Trophoblast cell (in vitro differentiated cells and primary cell): ENCODE measurements around the gene IPO13.
A peak's percentile ranks its signal among the peaks of the same experiment; 100 is the strongest.

Source experiments
- DNase-seq, 2 donors: peaks; one replicate each; pipeline ENCODE4 v3.0.0-alpha.2; 2016
- H2AFZ ChIP-seq: 2 replicates; pipeline ENCODE4 v1.6.1; 2013; ENCODE audit warnings: low read length, moderate library complexity, mild to moderate bottlenecking; ENCODE audit not compliant: insufficient read depth, poor library complexity
- H2AK5ac ChIP-seq: 2 replicates; pipeline ENCODE4 v1.6.1; 2013; ENCODE audit warnings: mild to moderate bottlenecking, low read length
- H2BK120ac ChIP-seq: 2 replicates; pipeline ENCODE4 v1.6.1; 2013; ENCODE audit warnings: low read length, mild to moderate bottlenecking, moderate library complexity; ENCODE audit not compliant: insufficient read depth, poor library complexity
- H2BK12ac ChIP-seq: 2 replicates; pipeline ENCODE4 v1.6.1; 2013; ENCODE audit warnings: mild to moderate bottlenecking, low read length, moderate library complexity
- H2BK5ac ChIP-seq: 2 replicates; pipeline ENCODE4 v1.6.1; 2013; ENCODE audit warnings: low read length, low read depth, moderate library complexity, mild to moderate bottlenecking; ENCODE audit not compliant: poor library complexity
- H3K14ac ChIP-seq: 2 replicates; pipeline ENCODE4 v1.6.1; 2013; ENCODE audit warnings: mild to moderate bottlenecking, low read length
- H3K18ac ChIP-seq: 2 replicates; pipeline ENCODE4 v1.6.1; 2013; ENCODE audit warnings: mild to moderate bottlenecking, low read length
- H3K23ac ChIP-seq: 2 replicates; pipeline ENCODE4 v1.6.1; 2013; ENCODE audit warnings: low read length
- H3K27ac ChIP-seq: 2 replicates; pipeline ENCODE4 v1.5.1; 2013; ENCODE audit warnings: low read depth, mild to moderate bottlenecking, inconsistent platforms, low read length, moderate library complexity
- H3K27me3 ChIP-seq: 2 replicates; pipeline ENCODE4 v1.6.1; 2013; ENCODE audit warnings: inconsistent platforms, mild to moderate bottlenecking, low read length, moderate library complexity; ENCODE audit not compliant: insufficient read depth
- H3K36me3 ChIP-seq, 2 experiments: 1 replicate in 1 of 2; 2 replicates in 1 of 2; pipeline ENCODE4 v1.6.1; 2013; ENCODE audit warnings: low read length in 2 of 2, mild to moderate bottlenecking in 2 of 2, moderate library complexity in 1 of 2; ENCODE audit not compliant: insufficient read depth in 2 of 2, control insufficient read depth in 1 of 2
- H3K4ac ChIP-seq: 2 replicates; pipeline ENCODE4 v1.6.1; 2013; ENCODE audit warnings: low read depth, mild to moderate bottlenecking, low read length, moderate library complexity
- H3K4me1 ChIP-seq, 2 experiments: 1 replicate in 1 of 2; 2 replicates in 1 of 2; pipeline ENCODE4 v1.6.1; 2013; ENCODE audit warnings: low read length in 2 of 2, mild to moderate bottlenecking in 2 of 2, moderate library complexity in 1 of 2; ENCODE audit not compliant: insufficient read depth in 2 of 2, control insufficient read depth in 1 of 2
- H3K4me2 ChIP-seq: 2 replicates; pipeline ENCODE4 v1.6.1; 2013; ENCODE audit warnings: inconsistent platforms, mild to moderate bottlenecking, low read length, moderate library complexity
- H3K4me3 ChIP-seq: 2 replicates; pipeline ENCODE4 v1.5.1; 2013; ENCODE audit warnings: mild to moderate bottlenecking, low read depth, low read length, inconsistent platforms
- H3K79me1 ChIP-seq: one replicate; pipeline ENCODE4 v1.6.1; 2013; ENCODE audit warnings: low read length
- H3K79me2 ChIP-seq: 2 replicates; pipeline ENCODE4 v1.6.1; 2013; ENCODE audit warnings: low read length, mild to moderate bottlenecking; ENCODE audit not compliant: control insufficient read depth, insufficient read depth, poor library complexity
- H3K9ac ChIP-seq: 2 replicates; pipeline ENCODE4 v1.6.1; 2013; ENCODE audit warnings: mild to moderate bottlenecking, low read length
- H3K9me3 ChIP-seq: 2 replicates; pipeline ENCODE4 v1.6.1; 2013; ENCODE audit warnings: low read depth, mild to moderate bottlenecking, control low read depth, inconsistent platforms, low read length; ENCODE audit not compliant: insufficient read depth
- H4K12ac ChIP-seq: 2 replicates; pipeline ENCODE4 v1.6.1; 2013; ENCODE audit warnings: low read depth, mild to moderate bottlenecking, low read length, moderate library complexity
- H4K8ac ChIP-seq: 2 replicates; pipeline ENCODE4 v1.6.1; 2013; ENCODE audit warnings: low read depth, mild to moderate bottlenecking, low read length, moderate library complexity
- H4K91ac ChIP-seq: one replicate; pipeline ENCODE4 v1.6.1; 2013; ENCODE audit warnings: low read depth, mild to moderate bottlenecking, low read length, moderate library complexity
- WGBS: extraction: QIAGEN DNeasy Blood & Tissue Kit; methylation state at CpG from one replicate; pipeline ENCODE4 v1.1.7; 2013; ENCODE audit warnings: missing lambda C conversion rate; ENCODE audit not compliant: insufficient read length, insufficient coverage; ENCODE audit errors: extremely low coverage; 5-methylcytosine and 5-hydroxymethylcytosine counted together

The IPO13 gene

GRCh38 chr1:43910343-43910742, 36.4 kb upstream of the IPO13 start:
- H3K9me3 ChIP-seq, result no peaks in the 10 kb centered on the region
- no peak for DNase-seq
- no peak overlapping the region for H2BK120ac ChIP-seq
- H3K27ac ChIP-seq, result no peak overlapping the region
- no peaks in the 10 kb centered on the region for H3K36me3 ChIP-seq
- H3K4ac ChIP-seq, result no peak overlapping the region
- H3K27me3 ChIP-seq, result no peaks in the 10 kb centered on the region
- H3K14ac ChIP-seq, result no peak overlapping the region
- no peak overlapping the region for H2BK12ac ChIP-seq
- no peak overlapping the region for H3K4me3 ChIP-seq
- no peak overlapping the region for H4K91ac ChIP-seq
- no peak overlapping the region for H4K8ac ChIP-seq
- no peak overlapping the region for H3K23ac ChIP-seq
- H2AK5ac ChIP-seq, result no peak overlapping the region
- H3K79me1 ChIP-seq, result no peaks in the 10 kb centered on the region
- H2AFZ ChIP-seq, result no peak overlapping the region
- H3K9ac ChIP-seq, result no peak overlapping the region
- peaks cover 0 to 5% of the 10 kb centered on the region in 2 experiments for H3K4me1 ChIP-seq
- H3K4me2 ChIP-seq, result no peak overlapping the region
- H3K79me2 ChIP-seq, result no peaks in the 10 kb centered on the region
- no peak overlapping the region for H2BK5ac ChIP-seq
- no peak overlapping the region for H3K18ac ChIP-seq
- H4K12ac ChIP-seq, result no peak overlapping the region
- no CpG with 5 or more reads among the region's 1 CpG for WGBS

- WGBS, result no CpG with 5 or more reads among the region's 2 CpGs
- no peaks in the 10 kb centered on the region for H3K9me3 ChIP-seq
- no peaks in the 10 kb centered on the region for H3K79me1 ChIP-seq
- peak overlapping the region; percentile 15 for H2BK12ac ChIP-seq
- H3K4me2 ChIP-seq, result no peak overlapping the region
- no peak overlapping the region for H4K12ac ChIP-seq
- no peak overlapping the region for H3K14ac ChIP-seq
- no peak overlapping the region for H2AK5ac ChIP-seq
- H3K4me1 ChIP-seq, result peaks cover 0 to 5% of the 10 kb centered on the region in 2 experiments
- H3K18ac ChIP-seq, result no peak overlapping the region
- H3K27me3 ChIP-seq, result no peaks in the 10 kb centered on the region
- H2BK5ac ChIP-seq, result no peak overlapping the region
- no peaks in the 10 kb centered on the region for H3K79me2 ChIP-seq
- H3K4me3 ChIP-seq, result no peak overlapping the region
- no peak overlapping the region for H3K27ac ChIP-seq
- H4K91ac ChIP-seq, result no peak overlapping the region
- no peak overlapping the region for H3K4ac ChIP-seq
- H3K23ac ChIP-seq, result no peak overlapping the region
- no peak overlapping the region for H3K9ac ChIP-seq
- H2BK120ac ChIP-seq, result no peak overlapping the region
- no peak overlapping the region for H4K8ac ChIP-seq
- DNase-seq, result peak; percentile 50 to 69
- no peaks in the 10 kb centered on the region for H3K36me3 ChIP-seq
- no peak overlapping the region for H2AFZ ChIP-seq
These were observed 34.1 kb upstream of the IPO13 start for GRCh38 chr1:43912607-43913006.

GRCh38 chr1:43913051-43913501, 33.7 kb upstream of the IPO13 start:
- no CpG with 5 or more reads among the region's 7 CpGs for WGBS
- Histone ChIP-seq H2AK5ac (no peak overlapping the region), H3K4ac (no peak overlapping the region), H2BK12ac (no peak overlapping the region), H3K27ac (no peak overlapping the region), H3K14ac (no peak overlapping the region), H4K91ac (no peak overlapping the region), H3K18ac (no peak overlapping the region), H3K4me1 (peaks cover 0 to 5% of the 10 kb centered on the region in 2 experiments), H3K79me1 (no peaks in the 10 kb centered on the region), H3K23ac (no peak overlapping the region), H2BK120ac (no peak overlapping the region), H2AFZ (no peak overlapping the region), H3K4me2 (no peak overlapping the region), H4K12ac (no peak overlapping the region), H3K36me3 (no peaks in the 10 kb centered on the region), H2BK5ac (no peak overlapping the region), H3K9ac (peak overlapping the region; percentile 36), H3K4me3 (no peak overlapping the region), H3K79me2 (no peaks in the 10 kb centered on the region), H3K27me3 (no peaks in the 10 kb centered on the region), H4K8ac (no peak overlapping the region), H3K9me3 (no peaks in the 10 kb centered on the region)
- no peak for DNase-seq

- Histone ChIP-seq H3K4me3 (no peak overlapping the region), H3K4ac (no peak overlapping the region), H3K27me3 (no peaks in the 10 kb centered on the region), H3K9ac (no peak overlapping the region), H4K12ac (no peak overlapping the region), H3K18ac (no peak overlapping the region), H3K79me2 (no peaks in the 10 kb centered on the region), H3K4me2 (no peak overlapping the region), H2AFZ (no peak overlapping the region), H2BK12ac (no peak overlapping the region), H3K79me1 (no peaks in the 10 kb centered on the region), H3K36me3 (no peaks in the 10 kb centered on the region), H4K91ac (no peak overlapping the region), H3K23ac (no peak overlapping the region), H3K9me3 (no peaks in the 10 kb centered on the region), H2AK5ac (no peak overlapping the region), H3K4me1 (peaks cover 0 to 5% of the 10 kb centered on the region in 2 experiments), H2BK5ac (no peak overlapping the region), H3K14ac (no peak overlapping the region), H2BK120ac (no peak overlapping the region), H3K27ac (no peak overlapping the region), H4K8ac (no peak overlapping the region)
- no CpG with 5 or more reads among the region's 18 CpGs for WGBS
- DNase-seq, result no peak
These were observed 32.9 kb upstream of the IPO13 start for GRCh38 chr1:43913666-43914360.
